GM12878 (cell line): ENCODE measurements around the gene HAAO. TPM values are rescaled to one million over a fixed set of nuclear protein-coding genes. Genes with fewer than 3 reads are reported as not detected.

Source experiments
- ATF7 ChIP-seq: fragments of 450-650 bp; IDR thresholded peaks from 2 replicates; pipeline ENCODE4 v1.6.1; 2016; ENCODE audit warnings: low read depth, mild to moderate bottlenecking
- BCL3 ChIP-seq: IDR thresholded peaks from 2 replicates; pipeline ENCODE4 v1.6.1; 2011; ENCODE audit warnings: borderline replicate concordance, low read depth, mild to moderate bottlenecking, moderate library complexity, low read length; ENCODE audit not compliant: insufficient read depth, poor library complexity, severe bottlenecking
- CEBPZ ChIP-seq: fragments of 150-350 bp; IDR thresholded peaks from 2 replicates; pipeline ENCODE4 v1.6.1; 2016; ENCODE audit warnings: low read depth, low read length
- FOS ChIP-seq: IDR thresholded peaks from 3 replicates; pipeline ENCODE4 v1.6.1; 2011; ENCODE audit warnings: borderline replicate concordance; ENCODE audit not compliant: insufficient read length; ENCODE audit errors: extremely low read depth
- FOXK2 ChIP-seq: fragments of 450-650 bp; IDR thresholded peaks from 2 replicates; pipeline ENCODE4 v1.6.1; 2017; ENCODE audit warnings: mild to moderate bottlenecking, moderate library complexity
- IKZF2 ChIP-seq, 2 experiments: fragments of 450-650 bp; IDR thresholded peaks; 2 replicates each; pipeline ENCODE4 v1.6.1; 2017; ENCODE audit warnings: mild to moderate bottlenecking in 2 of 2, moderate library complexity in 2 of 2
- MTA2 ChIP-seq: fragments of 450-650 bp; IDR thresholded peaks from 2 replicates; pipeline ENCODE4 v1.6.1; 2016; ENCODE audit warnings: low read depth, mild to moderate bottlenecking, moderate library complexity
- RUNX3 ChIP-seq: IDR thresholded peaks from 2 replicates; pipeline ENCODE4 v1.6.1; 2012; ENCODE audit warnings: low read length, inconsistent platforms
- SKIL ChIP-seq: fragments of 450-650 bp; IDR thresholded peaks from 2 replicates; pipeline ENCODE4 v1.6.1; 2017; ENCODE audit warnings: mild to moderate bottlenecking, low read depth, inconsistent platforms; ENCODE audit not compliant: poor library complexity, severe bottlenecking
- TARDBP ChIP-seq: IDR thresholded peaks from 2 replicates; pipeline ENCODE4 v1.6.1; 2016; ENCODE audit warnings: borderline replicate concordance
- YY1 ChIP-seq: IDR thresholded peaks from 2 replicates; pipeline ENCODE4 v1.6.1; 2011; ENCODE audit warnings: low read depth, mild to moderate bottlenecking, low read length
- ZNF207 ChIP-seq: fragments of 450-650 bp; IDR thresholded peaks from 2 replicates; pipeline ENCODE4 v1.6.1; 2014; ENCODE audit warnings: antibody characterized with exemption, mild to moderate bottlenecking, borderline replicate concordance
- ZNF384 ChIP-seq: IDR thresholded peaks from 2 replicates; pipeline ENCODE4 v1.6.1; 2012; ENCODE audit warnings: low read depth, mild to moderate bottlenecking, low read length, improper control_type of control experiment, borderline replicate concordance
- polyA plus RNA-seq, 11 experiments: library from polyadenylated mRNA; depleted of rRNA in 4 of 11; unstranded in 6 of 11; stranded (reverse) in 5 of 11; fragments of >200 nt; fragmentation: Nextera tagmentation in 4 of 11; fragmentation: Illumina TruSeq in 1 of 11; extraction: Ambion mirVana in 4 of 11; extraction: Trizol in 1 of 11; gene quantifications; 1 replicate in 1 of 11; 2 replicates in 10 of 11; pipeline versions ENCODE4 v1.2.1 to v1.2.3, GENCODE V29; 2011 to 2016; ENCODE audit warnings: inconsistent platforms in 2 of 11, missing spikeins in 2 of 11, low read depth in 1 of 11
- total RNA-seq, 4 experiments: library from RNA; depleted of rRNA in 3 of 4; stranded (reverse); fragments of >200 nt in 3 of 4; fragmentation: Illumina TruSeq in 1 of 4; extraction: Trizol in 1 of 4; gene quantifications; 2 replicates each; pipeline versions ENCODE4 v1.2.1 to v1.2.3, GENCODE V29; 2013 to 2021

HAAO gene
- total and polyA plus RNA-seq, 10 of the 15 experiments (the other 5 are each of a cell fraction or from before 2014, with no cell fraction given) = 4.3 to 58.7 (median 26.8) TPM

- TF ChIP-seq BCL3 (no peak), ZNF207 (no peak), RUNX3 (no peak), YY1 (peak; percentile 62), ATF7 (peak; percentile 19; the same call in 1 of the 2 replicates), MTA2 (peak; percentile 49; the same call in 1 of the 2 replicates), FOXK2 (peak; percentile 36; the same call in 1 of the 2 replicates), CEBPZ (no peak), IKZF2 (IDR thresholded peaks at IDR 0.05) (peak; percentile 15 to 30; a peak in 1 of 4 replicates), SKIL (peak; percentile 55), TARDBP (no peak), ZNF384 (peak; percentile 57; the same call in 1 of the 2 replicates), FOS (no peak)
Measured at GRCh38 chr2:42775186-42775585, 17.2 kb downstream of the HAAO start (continued).
